Stimulated activated CD4-positive, alpha-beta T cell treated with anti-CD3 and anti-CD28 coated beads, Interleukin-12 subunit alpha, Interleukin-12 subunit beta, amount 100 ng/mL, for 24 hours (primary cell): ENCODE measurements around the gene HOXA5.

Source experiments
- DNase-seq, 2 experiments: peaks; one replicate each; pipeline ENCODE4 v3.0.0-alpha.2; 2020; ENCODE audit warnings: low read depth in 2 of 2

HOXA5 gene

DNA sequence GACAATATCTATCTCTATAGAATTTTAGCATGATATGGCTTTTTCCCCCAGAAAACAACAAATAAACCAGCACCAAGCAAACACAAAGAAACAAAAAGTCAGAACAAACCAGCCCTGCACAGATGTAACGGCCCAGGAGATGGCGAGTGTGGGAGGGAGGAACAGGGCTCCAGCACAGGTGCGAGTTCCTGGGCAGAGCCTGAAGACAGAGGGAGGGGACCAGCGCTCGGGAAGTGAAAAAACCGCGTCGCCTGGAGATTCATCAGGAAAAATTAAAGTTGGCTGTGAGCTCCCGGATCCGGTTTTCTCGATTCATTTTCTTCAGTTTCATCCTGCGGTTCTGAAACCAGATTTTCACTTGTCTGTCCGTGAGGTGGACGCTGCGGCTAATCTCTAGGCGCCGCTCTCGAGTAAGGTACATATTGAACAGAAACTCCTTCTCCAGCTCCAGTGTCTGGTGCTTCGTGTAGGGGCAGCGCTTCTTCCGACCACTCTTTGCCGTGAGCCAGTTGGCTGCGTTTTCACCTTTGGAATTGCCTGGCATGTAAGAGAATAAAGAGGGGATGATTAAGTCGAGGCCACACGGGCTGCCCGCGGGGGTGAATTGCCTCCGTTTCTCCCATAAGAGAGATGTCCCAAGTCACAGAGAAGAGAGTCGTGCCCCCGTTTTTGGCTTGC lies 28.3 kb upstream of the HOXA5 start:
- DNase-seq = no peak

DNA sequence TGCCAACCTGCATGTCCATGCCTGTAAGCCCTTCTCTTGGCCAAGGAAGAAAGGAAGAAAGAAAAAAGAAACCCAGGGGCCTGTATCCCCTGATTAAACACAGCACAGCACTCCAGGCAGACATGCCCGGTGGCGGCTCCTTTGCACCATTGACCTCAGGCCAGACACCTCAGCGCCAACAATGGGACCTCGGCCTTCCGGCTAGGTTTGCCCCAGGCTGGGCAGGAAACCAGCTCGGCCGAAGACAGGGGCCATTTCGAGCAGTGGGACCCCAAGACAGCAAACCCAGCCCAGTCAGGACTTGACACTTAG lies 27.8 kb upstream of the HOXA5 start:
- DNase-seq = no peak

DNA sequence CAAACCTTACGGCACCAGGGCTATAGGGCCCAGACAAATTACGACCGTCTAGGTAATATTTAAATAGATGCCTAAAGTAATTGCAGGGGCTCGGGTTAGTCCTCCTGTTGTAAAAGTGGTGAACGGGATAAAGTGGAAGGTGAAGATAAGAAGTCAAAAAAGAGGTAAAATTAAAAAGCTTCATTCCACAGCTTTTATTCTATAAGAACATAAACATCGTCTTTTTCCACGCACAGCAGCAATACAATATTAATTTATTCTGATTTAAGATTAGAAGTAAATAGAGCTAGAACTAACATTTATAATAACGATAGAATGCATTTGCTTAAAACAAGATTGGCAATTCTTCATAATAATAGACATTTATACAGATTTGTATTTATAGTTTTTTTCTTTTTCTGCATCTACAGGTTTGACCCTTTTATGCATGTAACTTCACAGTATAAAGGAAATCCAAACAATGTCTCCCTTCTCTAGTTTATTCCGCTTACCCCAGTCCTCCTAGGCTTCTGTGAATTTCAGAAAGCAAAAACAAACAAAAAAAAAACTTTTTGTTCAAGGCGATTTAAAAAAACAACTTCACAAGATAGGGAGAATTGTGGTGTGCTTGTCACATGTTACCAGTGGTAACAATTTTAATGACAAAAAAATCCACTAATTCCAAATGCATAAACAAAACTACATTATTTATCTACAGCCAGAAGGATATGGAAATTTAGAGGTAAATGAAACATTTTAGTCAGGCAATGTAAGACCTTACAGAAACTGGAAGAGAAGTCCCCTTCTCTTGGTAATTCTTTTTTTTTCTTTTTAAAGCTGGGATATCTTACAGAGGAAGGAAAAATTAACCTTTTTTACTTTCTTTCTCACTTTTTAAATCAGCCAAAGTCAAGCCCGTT lies 27.2 kb upstream of the HOXA5 start:
- no peak for DNase-seq

DNA sequence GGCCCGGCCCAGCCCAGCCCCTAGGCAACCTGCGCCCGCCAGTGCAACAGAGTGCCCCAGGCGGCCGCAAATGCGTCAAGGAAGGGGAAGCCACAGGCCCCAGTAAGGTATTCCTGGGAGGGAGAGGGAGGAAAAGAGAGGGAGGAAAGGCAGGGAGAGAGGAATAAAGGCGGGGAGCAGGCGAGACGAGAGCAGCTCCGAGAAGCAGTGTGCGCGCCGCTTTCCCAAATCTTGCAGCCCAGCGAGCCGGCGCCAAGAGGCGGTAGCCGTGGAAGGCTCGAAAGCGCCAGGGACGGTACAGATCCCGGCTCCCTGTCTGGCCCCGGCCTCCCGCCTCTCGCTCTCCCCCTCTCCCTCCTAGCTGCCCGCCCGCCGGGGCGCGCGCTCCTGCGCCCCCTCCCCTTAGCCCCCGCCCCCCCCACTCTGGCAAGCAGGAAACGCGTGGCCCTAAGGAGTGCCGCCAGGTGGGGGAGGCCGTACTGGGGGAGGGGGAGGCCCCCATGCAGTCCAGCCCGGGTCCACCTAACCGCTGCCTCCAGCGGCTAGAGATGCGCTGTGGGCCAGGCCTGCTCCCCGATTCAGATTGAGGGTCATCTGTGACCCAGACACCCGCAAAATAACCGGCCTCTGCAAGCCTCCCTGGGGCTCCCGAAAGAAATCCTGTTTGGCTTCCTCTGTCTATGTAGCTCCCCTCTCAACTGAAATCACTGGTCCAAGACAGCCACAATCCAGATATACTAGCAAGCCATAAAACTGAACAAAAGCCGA lies 26.4 kb upstream of the HOXA5 start:
- DNase-seq = no peak

DNA sequence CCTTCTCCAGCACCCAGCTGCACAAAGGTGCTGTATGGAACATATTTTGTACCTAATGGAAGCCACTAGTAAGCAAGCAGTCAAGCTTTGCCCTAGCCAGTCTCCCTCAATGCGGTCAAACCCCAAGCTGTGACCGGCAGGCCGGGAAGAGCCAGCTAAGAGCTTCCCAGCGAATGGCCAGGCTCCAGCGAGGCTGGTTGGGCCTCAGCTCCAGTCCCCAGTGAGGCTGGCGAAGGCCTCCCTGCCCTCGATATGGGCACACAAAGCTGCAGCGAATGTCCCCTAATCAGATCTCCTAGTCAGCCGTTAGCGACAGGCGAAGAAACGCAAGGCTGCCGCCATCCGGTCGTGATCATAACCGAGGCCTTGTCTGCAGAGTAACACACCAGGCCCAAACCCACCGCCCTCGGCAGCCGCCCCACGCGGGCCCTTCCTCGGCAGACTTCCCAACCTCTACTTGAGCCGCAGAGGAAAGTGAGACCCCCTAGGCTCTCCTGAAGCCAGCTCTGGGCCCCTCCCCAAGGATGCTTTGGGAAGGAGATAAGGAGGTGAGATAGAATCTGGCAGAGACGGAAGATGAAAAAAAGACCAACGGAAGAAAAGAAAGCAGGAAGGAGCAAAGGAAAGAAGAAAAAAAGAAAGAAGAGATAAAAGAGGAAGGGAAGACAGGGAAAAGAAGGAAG lies 24.9 kb upstream of the HOXA5 start:
- DNase-seq = no peak

DNA sequence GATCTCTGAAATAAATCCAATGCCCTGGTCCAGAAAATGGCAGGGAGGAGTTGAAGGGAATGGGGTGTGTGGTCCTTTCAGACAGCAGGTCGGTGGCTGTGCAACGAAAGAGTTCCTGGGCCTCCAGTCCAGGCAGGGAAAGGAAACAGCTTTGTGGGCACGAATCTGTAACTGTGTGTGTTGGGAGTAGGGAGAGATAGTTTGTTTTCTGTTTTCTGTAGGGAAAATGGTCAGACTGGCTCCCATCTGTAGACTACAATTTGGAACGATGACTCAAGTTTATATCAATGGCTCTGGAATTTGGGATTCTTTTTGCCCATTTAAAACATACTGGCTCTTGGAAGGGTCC lies 24.4 kb upstream of the HOXA5 start:
- no peak for DNase-seq

DNA sequence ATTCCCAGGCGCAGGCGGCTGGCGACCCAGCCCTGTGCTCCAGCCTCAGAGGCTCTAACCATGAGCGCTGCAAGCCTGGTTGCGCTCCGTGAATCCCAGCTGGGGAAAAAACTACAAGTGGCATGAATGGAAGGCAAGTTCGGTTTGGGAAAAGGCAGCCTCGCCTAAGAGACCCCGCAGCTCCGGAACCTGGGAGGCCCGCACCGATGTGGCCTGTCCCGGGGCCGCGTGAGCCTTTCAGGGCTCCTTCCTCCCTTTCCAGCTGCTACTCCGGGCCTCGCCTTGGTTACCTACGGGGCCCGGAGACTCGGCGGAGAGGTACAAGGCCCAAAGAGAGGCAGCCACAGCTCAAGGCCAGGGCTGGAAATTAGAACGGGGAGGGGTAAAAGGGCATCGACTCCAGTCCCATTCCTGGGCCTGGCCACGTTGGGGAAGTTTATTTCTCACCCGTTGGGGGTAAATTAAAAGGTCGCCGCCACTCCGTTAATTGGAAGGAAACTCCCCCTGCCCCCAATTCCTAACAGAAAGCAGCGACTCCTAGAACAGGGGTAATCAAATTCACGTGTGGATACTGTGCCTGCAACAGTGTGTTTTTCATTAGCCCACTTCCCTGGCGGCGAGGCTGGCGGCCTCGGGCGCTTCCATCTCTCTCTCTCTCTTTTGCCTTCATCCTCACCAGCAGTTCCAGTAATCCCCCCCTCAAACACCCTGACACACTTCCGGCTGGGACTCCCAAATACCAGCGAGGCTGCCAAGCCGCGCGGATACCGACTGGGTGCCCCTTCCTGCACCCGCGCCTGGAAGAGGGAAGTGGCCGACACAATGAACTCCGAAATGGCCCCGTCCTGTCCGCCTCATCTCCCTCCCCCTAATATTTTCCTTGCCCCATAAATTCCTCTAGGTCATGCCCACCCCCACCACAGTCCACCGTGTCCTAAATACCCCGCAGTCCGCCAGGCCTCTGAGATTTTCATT lies 23.3 kb upstream of the HOXA5 start:
- DNase-seq = no peak

DNA sequence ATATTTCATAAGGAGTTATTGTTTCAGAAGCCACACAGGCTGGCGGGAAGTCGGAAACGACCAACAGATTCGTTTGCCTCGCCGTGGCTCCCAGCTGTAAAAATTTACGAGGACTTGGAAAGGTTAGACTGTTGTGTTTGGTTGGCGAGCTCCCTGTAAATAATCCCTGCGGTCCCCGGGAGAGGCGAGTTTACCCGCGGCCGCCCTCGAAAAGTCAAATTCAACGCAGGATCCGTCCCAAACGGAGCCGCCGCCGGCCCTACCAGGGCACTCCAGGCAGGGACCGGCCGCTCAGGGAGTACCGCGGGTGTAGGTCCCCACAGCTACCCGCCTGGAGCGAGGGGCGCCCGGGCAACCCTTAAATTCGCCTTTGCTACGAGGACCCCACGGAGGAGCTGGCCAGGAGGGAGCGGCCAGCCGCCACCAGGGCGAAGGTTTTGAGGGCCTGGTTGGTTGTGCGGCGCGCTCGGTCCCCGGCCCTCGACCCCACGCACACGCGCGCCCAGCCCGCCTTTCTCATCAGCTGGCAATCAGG lies 22.6 kb upstream of the HOXA5 start:
- no peak for DNase-seq

DNA sequence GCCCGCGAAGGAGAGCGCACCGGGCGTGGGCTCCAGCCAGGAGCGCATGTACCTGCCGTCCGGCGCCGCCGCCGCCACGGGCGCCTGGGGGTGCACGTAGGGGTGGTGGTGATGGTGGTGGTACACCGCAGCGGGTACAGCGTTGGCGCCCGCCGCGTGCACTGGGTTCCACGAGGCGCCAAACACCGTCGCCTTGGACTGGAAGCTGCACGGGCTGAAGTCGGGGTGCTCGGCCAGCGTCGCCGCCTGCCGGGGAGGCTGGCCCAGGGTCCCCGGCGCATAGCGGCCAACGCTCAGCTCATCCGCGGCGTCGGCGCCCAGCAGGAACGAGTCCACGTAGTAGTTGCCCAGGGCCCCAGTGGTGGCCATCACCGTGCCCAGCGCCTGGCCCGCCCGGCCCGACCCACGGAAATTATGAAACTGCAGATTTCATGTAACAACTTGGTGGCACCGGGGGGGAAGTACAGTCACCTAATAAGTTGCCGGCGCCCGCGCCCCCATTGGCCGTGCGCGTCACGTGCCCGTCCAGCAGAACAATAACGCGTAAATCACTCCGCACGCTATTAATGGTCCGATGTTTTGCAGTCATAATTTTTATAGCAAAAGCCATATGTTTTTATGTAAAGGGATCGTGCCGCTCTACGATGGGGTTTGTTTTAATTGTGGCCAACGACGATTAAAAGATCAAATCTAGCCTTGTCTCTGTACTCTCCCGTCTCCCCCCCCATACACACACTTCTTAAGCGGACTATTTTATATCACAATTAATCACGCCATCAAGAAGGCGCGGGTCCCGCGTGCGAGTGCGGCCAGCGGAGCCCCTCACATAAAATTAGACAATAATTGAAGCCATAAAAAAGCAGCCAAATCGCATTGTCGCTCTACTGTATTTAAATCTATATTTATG lies 21.9 kb upstream of the HOXA5 start, which contains the start of gene HOXA9:
HOXA9 (minus strand) TSS at position 449 of the 907 bp plus-strand sequence; CDS start at position 369, 80 bp downstream.
- DNase-seq = no peak

DNA sequence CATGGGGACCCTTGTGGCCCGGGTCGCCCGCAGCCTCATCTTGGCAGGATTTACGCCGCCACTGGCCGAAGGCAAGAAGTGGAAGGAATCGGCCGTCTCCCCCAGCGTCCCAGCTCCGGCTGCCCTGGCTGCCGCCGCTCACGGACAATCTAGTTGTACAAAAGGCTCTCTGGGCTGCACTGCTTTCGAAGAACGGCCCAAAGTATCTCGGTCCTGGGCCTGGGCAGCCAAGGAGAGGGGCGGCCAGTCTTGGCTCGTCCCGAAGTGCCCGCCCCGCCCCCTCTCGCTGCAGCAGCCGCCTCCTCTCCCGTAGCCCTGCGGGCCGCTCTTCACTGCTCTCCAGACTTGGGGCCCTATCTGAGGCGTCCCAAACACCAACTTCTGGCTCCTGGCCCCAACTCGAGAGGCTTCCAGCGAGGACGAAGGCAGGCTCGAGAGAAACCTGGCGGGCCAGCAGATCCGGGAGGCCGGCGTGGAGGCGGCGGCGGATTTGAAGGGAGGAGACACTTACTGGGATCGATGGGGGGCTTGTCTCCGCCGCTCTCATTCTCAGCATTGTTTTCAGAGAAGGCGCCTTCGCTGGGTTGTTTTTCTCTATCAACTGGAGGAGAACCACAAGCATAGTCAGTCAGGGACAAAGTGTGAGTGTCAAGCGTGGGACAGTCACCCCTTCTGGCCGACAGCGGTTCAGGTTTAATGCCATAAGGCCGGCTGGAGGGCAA lies 21.0 kb upstream of the HOXA5 start:
- DNase-seq = no peak

DNA sequence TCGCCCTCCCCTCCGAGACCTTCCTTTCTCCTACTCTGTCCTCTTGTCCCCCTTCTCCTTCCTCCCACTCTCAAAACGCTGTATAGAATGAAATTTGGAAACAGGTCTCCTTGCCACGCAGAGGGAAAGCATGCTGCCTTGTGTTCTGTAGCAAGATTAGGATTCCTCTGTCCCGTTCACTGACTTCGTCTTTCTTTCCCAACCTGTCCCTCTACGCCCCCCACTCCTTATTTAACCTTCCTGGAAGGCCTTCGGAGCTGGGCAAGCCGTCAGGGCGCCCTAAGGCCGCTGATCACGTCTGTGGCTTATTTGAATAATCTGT lies 20.5 kb upstream of the HOXA5 start:
- DNase-seq = no peak

DNA sequence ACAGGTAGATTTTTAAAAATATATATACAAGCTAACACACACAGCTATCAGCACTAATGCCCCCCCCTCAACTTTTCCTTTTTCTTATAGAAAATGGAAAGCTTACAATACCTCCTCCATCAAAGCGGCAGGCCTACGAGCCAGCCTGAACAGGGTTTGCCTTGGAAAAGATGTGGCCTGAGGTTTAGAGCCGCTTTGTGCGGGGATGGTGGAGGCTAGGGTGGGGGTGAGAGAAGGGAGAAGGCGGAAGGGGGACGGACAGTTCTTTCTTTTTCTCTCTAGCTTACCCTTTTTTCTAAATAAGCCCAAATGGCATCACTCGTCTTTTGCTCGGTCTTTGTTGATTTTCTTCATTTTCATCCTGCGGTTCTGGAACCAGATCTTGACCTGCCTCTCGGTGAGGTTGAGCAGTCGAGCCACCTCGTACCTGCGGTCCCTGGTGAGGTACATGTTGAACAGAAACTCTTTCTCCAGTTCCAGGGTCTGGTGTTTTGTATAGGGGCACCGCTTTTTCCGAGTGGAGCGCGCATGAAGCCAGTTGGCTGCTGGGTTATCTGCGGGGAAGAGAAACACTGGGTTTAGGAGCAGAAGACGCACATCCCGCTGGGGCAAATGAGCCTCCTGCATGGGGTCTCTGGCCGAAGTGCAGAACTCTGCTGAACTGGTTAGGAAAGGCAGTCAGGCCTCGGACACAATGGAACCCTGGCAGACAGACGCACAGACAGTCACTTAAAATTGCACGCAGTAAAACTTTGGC lies 20.0 kb upstream of the HOXA5 start:
- DNase-seq = no peak

DNA sequence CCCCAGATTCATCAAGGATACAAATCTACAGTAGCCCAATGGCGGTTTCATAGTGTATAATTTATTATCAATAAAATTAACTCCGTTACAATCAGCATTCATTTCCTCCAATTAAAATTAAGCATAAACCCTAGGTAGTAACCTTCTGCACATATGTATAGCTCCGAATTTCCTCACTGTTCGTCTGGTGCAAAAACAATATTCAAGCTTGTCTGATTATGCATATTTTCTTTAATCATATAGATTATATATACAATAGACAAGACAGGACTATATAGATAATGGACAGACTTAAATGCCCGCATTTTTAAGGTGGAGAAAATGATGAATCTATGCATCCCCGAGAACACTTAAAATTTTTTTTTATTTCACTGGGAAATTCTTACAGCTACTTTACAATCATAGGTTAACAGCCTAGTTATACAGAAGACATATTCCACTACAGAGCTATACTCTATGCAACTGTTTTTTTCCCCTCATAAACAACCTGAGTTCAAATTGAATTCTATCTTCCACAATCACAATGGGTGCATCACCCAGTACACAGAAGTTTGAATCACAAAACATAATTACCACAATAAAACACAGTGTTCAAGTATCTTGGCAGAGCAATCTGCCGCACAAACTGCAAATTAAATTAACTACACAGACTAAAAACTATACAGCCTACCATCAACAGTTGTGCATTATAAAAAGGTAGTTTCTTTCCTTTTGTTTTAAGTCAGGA lies 19.2 kb upstream of the HOXA5 start:
- no peak for DNase-seq

DNA sequence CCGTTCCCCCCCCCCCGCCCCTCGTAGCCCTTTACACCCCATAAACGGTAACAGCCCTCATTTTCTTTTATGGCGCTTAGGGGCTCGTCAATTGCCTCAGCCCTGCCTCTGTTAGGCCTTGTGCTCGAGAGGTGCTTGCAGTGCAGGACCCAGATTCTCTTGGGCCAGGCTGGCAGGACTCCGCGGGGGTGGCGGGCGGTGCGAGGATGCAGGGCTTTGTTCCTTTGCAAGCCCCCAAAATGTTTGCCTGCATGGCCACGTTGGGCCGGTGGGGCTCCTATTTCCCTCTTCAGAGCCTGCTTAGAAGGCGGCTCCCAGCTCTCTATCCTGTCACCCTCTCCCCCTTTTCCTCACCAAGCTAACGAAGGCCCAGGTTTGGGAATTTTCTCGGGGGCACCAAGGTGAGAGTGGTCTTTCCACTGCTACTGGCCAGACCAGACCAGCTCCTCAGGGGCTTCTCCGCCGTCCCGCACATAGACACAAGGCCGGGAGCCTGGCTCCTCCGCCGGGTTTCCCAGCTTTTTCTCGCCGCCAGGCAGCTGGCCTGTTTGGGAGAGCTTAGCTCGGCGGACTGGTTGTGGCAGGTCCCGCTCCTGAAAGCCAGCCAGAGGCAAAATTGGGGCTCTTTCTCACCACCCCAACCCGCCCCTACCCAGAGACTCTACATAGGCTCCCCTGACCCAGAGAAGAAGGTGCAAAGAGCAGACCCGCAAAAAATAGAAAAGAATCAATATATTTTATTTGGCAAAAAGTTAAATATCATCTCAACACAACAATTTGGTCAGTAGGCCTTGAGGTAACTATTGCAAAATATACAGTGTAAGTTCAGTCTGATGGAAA lies 18.5 kb upstream of the HOXA5 start:
- DNase-seq = no peak

DNA sequence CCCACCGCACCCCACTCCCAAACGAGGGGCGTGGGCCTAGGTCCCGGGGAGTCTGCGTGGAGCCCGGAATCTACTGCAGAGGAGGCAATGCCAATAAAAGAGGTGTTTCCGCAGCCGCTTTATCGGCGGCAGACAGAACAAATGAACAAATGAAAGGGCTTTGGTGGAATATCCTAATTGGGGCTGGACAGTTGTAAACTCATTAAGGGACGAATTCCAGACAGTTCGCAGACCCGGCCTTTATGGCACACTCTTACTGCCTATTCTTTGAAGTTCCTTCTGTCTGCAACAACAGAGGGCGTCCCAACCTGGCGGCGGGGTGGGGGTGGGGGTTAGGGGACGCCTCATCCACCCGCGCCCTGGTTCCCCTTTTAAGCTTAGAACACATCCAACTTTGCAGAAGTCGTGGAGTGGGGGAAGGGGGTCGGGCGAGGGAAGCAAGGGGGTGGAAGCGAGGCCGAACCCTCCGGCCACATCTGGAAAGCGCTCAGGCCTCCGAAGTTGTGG lies 17.8 kb upstream of the HOXA5 start:
- DNase-seq = no peak

DNA sequence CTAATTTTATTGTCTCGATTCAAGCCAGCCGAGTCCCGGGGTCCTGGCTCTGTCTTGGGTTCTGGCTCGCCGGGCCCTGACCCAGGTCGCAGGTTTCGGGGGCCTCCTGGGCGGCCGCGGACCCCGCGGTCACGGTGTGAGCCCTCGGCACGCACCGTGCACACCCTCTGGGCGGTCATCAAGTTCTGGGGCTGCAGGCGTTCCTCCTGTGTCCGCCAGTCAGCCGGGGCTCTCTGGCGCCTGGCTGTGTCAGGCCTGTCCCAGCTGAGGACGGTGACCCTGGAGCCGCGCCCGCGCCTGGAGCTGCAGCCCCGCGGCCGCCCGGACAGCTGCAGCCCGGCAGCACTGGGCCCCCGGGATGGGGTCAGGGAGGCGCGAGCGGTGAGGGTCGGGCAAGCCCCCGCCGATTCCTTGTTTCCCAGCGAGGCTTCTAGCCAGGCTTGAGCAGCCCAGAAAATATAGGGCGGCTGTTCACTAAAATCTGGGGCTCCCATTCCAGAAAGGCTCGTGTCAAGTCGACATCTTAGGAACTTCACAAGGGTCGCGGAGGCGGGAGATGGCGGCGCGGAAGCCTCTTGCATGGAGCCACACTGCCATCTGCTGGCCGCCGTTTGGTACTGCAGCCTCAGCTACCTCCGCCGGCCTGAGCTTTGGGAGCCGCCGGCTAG lies 17.2 kb upstream of the HOXA5 start:
- DNase-seq = peak; percentile 77 to 83
